ENCODE results near the gene CTPS1.

The CTPS1 gene

GRCh38 chr1:41003127-41003639 lies 23.7 kb downstream of the CTPS1 start:
- DNase-seq, result no peak

GRCh38 chr1:41003640-41004220 lies 24.2 kb downstream of the CTPS1 start:
- peak; percentile 81 for DNase-seq

GRCh38 chr1:41005876-41006275 lies 26.4 kb downstream of the CTPS1 start:
- no peak for DNase-seq

DNA sequence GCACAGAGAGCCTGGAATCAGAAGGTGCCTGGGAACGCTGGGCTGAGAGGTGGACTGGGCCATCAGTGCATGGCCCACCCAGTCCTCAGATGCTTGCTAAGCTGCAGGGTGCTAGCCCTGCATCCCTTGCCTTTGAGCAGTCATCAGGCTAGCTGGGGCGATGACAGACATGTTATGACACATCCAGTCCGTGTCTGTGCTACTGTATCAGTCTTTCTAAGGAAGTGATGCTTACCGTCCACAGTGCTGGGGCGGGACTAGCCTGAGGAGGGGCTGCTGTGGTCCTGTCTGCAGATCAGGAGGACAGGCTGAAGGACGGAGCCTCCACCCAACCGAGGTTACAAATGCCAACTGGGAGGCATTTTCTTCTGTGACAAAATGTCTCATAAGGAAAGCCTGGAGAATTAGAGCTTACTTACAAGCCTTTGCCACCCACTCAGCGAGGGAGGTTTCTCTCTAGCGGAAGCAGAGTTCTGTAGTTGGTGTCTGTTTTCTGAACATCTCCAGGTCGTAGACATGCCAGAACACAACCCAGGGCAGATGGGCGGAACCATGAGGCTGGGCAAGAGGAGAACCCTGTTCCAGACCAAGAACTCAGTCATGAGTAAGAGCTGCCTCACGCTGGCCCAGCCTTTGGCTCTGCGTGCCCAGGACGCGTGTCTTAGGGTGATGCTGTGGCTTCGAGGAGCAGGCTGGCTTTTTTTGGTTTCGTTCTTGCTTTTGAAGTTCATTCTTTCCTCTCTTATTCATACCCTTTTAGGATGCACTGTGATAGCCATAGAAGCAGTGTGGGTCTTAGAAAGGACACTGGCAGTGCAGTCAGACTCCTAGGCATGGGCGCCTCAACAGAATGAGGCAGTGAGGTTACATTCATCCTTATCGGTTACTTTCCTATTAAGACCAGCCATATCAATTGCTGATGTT lies 27.7 kb downstream of the CTPS1 start:
- DNase-seq, result no peak

GRCh38 chr1:41009466-41009865 lies 30.0 kb downstream of the CTPS1 start:
- no peak for DNase-seq

GRCh38 chr1:41010345-41010744 lies 30.8 kb downstream of the CTPS1 start:
- DNase-seq, result no peak

- no peak for DNase-seq
Measured at GRCh38 chr1:41013024-41013423, 33.5 kb downstream of the CTPS1 start.

DNA sequence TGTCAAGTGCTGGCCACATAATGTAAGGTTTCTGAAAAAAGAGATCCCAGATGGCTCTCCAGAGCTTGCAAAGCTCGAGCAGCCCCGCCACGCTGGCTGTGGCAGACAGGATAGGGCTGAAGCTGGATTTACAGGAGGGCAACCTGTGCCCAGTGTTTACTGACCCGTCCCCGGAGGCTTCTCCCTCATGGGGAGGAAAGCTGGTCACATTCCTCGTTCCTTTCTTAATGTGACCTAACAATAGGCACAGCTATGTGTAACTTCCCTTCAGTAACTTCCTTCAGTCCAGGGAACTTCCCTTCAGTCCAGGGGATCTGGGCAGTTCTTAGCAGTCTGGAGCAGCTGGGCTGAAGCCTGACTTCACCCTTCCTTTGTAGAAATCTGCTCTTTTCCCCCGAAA lies 34.3 kb downstream of the CTPS1 start:
- DNase-seq, result no peak

- no peak for DNase-seq
Measured at GRCh38 chr1:41014871-41015270, 35.4 kb downstream of the CTPS1 start.

DNA sequence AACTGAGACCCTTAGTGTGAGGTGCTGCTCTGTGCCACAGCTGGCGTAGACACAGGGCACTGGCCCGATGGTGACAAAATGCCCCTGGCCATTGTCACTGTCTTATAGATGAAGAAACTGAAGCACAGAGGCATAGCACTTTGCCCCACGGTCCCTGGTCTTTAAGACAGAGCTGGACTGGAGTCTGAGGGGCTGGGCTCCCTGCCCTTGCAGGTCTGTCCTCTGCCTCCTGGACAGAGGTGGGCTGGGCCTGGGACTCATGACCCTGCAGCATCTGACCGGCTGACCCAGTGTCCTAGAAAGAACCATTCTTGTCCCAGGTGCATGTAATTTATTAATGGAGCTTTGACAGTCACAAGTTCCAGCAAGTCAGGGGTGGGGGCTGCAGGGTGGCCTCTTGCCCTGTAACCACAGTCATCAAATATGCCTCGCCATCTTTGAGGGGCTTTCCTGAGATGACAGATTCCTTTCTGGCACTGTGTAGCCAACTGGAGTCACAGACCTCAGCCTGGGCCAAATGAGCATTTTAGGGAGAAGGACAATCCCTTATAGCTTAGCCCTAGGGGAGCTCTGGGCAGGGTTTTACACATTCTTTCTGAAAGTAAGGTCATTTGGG lies 35.9 kb downstream of the CTPS1 start:
- DNase-seq, result no peak

DNA sequence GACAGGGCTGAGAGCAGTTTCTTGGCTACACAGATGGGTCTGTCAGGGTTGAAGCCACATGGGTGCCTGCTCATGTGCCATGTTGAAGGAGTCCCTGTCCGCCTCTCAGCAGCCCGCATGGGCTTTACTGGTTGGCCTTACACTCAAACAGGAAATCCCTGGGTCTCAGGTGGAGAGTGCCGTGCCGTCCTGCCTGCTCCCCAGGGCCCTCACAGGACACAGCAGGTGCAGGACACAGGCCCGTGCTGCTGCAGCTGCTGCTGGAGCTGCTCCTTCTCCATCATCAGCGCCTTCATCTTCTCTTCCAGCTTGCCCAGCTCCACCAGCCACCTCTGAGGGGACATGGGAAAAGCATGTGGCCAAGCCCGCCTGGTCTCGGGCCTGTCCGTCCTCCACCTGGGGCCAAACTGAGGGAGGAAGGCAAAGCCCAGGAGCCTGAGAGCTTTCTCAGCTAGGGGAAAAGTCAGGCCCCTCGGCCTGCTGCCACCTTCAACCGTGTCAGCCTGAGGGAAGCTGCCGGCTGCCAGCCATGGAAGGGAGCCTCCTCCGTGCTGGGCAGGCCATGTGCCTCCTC lies 36.5 kb downstream of the CTPS1 start:
- no peak for DNase-seq

- no peak for DNase-seq
Measured at GRCh38 chr1:41017141-41018017, 37.9 kb downstream of the CTPS1 start.

GRCh38 chr1:41018018-41018410 lies 38.5 kb downstream of the CTPS1 start:
- no peak for DNase-seq

GRCh38 chr1:41019353-41019745 lies 39.9 kb downstream of the CTPS1 start:
- DNase-seq, result no peak

DNA sequence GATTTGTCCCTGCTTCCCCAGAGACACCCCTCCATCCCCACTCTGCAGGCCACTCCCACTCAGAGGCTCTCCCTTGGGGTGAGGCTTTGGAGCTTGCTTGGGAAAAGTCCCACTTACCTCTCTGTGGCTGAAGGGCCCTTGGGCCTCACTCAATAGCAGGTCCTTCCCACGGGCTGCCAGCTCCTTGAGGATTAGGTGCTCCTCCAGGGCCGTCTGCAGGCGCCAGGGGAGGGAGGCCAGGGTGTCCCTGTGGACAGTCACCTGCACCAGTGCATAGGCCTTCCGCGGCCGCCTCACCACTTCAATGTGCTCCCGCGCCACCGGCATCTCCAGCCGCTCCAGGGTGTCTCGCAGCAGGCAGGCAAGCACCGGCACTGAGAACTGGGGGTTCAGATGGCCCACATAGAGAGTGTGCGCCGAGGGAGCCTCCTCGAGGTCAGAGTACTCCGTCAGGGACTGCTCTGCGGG lies 40.6 kb downstream of the CTPS1 start:
- no peak for DNase-seq

GRCh38 chr1:41020654-41021053 lies 41.2 kb downstream of the CTPS1 start:
- DNase-seq, result no peak

DNA sequence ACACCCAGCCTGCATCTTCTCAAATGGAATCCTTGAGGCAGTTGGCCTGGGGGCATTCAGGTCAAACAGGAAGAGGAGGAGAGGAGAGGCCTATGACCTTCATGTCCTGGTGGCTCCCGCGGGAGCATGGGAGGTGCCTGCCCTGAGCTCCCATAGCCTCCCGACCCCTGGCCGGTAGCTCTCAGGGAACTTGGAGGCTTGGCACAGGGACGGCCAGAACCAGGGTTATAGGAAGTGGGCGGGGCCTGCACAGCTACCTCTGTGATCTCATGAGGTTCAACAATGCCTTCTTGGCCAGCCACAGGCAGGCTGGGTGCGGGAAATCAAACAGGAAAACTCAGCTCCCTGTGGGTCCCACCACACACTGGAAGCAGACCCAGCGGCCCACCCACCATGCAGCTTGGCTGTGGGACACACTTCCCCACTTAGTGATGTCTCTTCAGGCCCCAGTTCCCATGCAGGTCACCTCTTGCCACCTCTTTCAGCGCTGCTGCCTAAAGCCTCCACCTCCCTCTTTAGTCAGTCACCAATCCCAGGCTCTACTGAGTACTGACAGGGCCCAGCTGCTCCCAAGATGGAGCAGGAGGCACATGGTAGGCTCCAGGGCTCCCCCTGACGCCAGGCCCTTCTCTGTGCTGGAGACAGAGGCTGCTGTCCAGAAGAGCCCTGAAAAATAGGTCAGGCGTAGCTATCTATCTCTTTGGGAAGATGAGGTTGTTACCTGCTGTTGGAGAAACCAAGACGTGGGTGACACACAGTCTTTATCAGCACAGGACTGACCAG lies 42.2 kb downstream of the CTPS1 start, which contains the start of gene SLFNL1:
Gene SLFNL1 (minus strand): TSS at position 200 of the 783 bp plus-strand sequence. CDS start 1,065 bp downstream, outside the sequence.
- DNase-seq, result no peak

- DNase-seq, result no peak
Measured at GRCh38 chr1:41022424-41022823, 42.9 kb downstream of the CTPS1 start.

GRCh38 chr1:41023279-41023990 lies 43.9 kb downstream of the CTPS1 start:
- no peak for DNase-seq

DNA sequence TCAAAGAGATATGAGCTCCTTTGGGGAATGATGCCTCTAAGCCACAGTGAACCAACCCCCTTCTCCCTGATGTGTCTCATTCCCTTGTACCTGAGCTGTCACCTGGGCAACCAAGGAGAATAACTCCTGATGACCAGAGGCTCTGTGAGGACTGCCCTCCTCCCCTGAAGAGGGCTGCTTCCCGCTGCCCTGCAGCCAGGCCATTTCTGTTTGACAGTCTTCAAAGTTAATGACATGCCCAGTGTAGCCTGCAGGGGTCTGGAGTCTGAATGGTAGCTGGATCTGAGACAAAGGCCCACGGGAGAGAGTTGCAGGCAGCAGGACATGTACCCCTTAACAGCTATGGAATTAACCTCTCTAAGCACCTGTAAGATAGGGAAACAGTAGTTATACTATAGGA lies 45.5 kb downstream of the CTPS1 start:
- no peak for DNase-seq

Data from central memory CD4-positive, alpha-beta T cell (primary cell).